Activated CD4-positive, CD25-positive, alpha-beta regulatory T cell treated with anti-CD3 and anti-CD28 coated beads, Interleukin-2, amount 50 U/mL, for 16 hours (primary cell): ENCODE measurements around the gene NELL1.

Experiments
- DNase-seq: peaks from one replicate; pipeline ENCODE4 v3.0.0-alpha.2; 2020; ENCODE audit warnings: low read depth, low spot score

The NELL1 gene

DNA sequence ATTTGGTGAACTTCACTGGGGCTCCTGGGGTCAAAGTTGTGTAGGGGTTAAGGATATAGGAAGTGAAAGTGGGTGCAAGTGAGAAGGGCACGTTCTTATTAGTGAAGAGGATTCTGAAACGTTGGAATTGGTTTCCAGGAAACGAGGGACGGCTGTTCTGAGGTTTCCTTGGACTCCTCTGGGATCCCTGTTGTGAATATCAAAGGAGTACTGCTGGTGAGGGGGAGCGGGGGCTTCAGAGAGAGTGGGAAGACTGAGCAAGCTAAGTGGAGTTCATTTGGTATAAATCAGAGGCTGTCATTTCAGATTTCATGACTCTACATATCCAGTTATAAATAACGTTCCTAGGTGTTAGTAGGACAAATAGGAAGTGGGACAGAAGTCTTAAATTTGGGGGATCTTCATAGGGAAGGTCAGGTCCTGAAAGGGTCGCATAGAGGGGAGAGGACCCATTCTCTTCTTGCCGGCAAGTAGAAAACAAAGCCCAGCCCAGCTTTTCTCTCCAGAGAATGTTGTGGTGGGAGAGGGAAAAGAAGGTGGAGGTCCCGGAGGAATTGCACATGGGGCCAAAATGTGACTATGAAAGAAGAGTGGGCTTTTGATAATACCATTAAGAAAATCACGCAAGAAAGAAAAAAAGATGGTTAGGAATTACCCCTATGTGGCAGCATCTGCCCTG lies 1.1 kb upstream of the NELL1 start:
- DNase-seq, result no peak

DNA sequence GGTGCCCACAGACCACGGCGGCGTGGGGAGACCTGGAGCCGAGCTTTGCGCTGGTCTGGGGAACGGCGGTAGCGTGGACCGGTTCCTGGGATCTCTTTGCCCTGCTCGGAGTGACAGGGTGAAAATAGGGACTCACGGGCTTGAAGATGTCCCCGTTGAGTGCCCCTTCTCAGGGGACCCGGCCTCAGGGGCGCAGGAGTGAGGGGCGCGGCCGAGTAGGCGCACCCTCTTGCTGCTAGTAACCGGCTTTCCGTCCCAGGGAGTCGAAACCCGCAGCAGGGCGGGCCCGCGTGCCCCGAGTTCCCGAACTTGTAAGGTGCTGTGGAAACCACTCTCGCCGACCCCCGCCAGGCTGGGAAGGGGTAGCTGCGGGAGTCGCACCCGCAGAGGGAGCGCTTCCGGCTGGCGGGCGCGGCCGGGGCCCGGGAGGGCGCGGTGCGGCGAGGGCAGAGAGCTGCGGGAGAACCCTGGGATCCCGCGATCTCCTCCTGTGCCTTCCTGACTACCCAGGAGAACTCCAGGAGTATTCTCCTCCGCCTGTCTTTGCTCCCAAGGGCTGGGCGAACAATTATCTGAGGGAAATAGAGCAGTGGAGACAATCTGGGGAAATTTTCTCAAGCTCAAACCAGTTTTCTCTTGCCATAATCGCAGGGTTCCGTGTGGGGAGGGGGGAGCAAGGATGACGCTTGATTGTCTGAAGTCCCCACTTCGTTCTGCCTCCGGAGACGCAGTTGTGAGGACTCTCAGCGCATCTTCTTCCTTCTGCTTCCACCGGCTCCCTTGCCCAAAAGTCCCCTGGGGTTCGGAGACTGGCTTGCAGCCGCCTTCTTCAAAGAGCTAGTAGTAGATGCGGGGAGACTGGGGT lies 666 bp downstream of the NELL1 start:
- no peak for DNase-seq

DNA sequence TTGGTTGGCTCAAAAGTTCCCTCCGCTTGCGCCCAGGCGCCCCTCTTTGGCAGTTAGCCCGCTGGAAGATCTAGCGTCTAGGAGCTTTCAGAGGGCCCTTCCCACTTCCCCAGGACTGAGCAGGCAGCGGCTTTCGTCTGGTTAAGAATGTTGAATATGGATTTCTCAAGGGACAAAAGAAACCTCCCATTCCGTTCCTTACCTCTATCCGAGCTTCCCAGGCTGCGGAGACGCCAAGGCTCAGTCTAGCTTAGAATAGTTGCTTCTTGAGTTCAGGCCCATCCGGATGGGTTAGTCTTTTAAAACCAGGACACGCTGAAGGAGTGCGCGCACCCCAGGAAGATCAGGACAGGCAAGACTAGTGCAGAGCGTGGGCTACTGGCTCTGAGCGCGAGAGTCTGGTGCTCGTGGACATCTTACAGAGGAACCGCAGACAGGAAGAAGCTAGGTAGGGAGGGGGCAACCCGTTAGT lies 1.6 kb downstream of the NELL1 start:
- no peak for DNase-seq

DNA sequence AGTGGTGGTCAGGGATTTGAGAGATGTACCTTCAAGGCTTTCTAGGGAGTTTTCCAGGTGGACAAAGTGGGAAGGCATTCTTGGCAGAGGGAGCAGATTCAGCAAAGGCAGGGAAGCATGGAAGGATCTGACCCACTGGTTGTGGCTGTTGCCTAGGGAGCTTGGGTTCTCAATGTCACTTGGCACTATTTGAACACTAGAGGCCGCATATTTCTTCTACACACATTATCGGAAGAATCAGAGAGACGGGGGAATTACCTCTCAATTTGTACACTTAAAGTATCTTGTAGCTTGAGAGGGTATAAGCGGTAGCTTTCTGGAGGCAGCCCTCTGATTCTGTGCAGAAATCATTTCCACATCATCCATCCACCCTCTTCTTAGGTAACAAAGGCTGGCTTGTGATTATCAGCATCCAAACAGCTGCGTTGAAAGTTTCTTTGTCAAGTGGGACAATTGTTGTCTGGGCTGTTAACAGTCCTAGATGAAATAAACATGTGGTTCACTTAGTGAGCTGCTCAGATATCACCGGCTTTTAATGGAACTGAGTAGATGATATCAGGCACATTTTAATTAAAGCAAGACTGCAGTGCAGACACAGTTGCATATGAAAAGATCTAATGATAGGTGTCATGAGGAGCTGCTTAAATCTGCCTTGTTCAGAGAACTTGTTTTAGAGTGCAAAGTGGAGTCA lies 2.6 kb downstream of the NELL1 start:
- no peak for DNase-seq

DNA sequence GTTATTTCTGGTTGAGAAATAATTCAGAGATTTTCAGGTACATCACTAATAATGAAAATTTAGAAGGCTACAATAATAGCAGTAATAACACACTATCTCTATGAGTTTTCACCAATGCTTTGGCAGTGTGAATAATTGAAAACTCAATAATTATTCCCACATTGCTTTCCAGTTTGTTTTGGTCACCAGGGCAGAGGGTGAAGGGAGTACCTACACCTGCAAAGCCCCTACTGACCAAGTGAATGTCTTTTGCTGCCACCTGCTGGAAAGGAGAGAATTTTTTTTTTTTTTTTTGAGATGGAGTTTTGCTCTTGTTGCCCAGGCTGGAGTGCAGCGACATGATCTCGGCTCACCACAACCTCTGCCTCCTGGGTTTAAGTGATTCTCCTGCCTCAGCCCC lies 3.2 kb downstream of the NELL1 start:
- DNase-seq, result no peak

DNA sequence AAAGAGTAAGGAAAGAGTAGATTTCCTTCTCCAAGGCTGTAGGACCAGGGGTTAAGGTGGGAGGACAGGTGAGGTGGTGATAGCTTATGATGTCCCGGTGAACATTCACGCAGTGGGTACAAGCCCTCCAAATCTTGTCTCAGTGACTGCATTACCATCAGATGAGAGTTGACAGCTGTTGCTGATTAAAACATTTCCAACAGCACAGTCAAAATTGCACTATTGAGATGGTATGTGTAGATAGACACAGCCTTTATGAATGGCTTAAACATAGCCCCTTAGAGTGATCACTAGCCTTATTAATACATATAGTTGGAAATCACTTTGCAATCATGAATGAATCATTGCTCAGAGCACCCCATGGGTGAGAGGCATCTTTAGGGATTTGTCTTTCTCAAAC lies 7.3 kb downstream of the NELL1 start:
- no peak for DNase-seq

DNA sequence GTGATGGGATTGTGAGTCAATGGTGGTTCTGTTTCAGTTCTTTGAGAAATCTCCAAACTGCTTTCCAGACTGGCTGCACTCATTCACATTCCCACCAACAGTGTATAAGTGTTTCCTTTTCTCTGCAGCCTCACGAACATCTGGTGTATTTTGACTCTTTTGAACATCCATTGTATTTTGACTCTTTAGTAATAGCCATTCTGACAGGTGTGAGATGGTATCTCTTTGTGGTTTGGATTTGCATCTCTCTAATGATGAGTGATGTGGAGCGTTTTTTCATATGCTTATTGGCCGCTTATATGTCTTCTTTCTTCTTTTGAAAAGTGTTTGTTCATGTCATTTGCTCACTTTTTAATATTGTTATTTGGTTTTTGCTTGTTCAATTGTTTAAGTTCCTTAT lies 19.4 kb downstream of the NELL1 start:
- no peak for DNase-seq

DNA sequence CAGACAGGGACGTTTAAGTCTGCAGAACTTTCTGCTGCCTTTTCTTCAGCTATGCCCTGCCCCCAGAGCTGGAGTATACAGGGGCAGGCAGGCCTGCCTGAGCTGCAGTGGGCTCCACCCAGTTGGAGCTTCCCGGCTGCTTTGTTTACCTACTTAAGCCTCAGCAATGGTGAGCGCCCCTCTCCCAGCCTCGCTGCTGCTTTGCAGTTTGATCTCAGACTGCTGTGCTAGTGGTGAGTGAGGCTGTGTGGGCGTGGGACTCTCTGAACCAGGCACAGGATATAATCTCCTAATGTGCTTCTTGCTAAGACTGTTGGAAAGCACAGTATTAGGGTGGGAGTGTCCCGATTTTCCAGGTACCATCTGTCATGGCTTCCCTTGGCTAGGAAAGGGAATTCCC lies 38.5 kb downstream of the NELL1 start:
- no peak for DNase-seq

DNA sequence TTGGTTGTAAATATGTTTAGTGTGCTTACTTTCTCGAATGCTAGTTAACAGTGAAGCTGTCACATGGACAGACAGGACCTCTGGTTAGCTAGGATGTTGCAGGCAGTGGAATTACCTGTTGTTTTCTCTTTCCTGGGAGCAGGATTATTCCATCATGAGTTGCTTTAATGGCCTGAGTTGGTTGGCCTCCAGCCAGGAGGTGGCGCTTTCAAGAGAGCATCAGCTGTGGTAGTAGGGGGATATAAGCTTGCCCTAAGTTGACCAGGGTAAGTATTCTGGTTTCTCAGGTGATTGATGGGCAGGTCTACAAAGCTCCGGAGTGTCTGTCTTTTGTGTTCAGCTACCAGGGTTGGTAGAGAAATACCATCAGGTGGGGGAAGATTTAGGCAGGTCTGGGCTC lies 43.5 kb downstream of the NELL1 start:
- no peak for DNase-seq

DNA sequence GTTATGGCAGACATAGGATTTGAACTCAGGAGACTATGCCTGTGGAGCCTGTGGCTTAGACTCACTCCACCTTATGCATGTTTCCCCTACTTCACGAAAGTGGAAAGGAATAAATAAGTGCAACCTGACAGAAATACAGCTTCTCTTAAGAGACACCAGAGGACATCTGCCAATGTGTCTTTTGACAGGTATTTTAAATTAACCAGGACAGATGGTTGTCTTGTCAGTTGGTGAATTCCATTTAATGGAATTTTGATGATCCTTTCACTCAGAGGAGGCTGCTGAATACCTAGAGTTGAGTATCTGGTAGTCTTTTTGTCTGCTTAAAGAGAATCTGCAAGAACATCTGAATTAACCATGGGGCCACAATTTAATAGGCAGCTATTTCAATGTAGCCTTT lies 46.1 kb downstream of the NELL1 start:
- DNase-seq, result no peak

DNA sequence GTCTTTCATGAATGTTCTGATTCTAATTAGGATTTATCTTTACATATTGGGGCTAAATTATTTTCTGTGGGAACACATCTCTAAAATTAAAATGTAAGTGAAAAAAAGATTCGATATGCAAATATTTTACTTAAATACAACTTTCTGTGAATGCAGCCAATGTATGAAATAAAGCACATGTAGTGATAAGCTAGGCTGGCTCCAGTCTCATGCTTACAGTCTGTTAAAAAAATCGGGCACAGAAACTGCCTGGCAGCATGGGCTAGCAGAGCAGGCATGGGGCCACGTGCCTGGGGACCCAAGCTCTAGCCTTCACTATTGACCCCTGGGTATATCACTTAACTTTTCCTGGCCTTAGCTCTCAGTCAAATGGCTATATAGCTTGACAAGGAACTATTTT lies 46.5 kb downstream of the NELL1 start:
- DNase-seq, result no peak

DNA sequence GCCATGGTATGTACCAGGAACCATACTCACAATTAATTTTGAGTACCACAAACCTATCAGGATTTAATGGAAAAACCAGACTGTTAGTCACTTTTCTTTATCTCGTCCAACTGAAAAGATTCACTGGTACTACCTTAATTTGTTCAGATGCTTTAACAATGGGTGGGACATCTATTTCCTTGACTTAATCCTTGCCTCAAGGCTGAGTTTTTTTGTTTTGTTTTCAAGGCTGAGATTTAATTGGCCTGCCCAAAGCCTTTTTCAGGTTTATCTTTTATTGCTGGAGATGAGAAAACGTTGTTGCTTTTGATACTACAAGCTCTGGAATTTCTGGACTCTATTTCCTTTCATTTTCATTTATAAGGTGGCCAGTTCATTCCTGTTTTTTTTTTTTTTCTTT lies 50.4 kb downstream of the NELL1 start:
- DNase-seq, result no peak

DNA sequence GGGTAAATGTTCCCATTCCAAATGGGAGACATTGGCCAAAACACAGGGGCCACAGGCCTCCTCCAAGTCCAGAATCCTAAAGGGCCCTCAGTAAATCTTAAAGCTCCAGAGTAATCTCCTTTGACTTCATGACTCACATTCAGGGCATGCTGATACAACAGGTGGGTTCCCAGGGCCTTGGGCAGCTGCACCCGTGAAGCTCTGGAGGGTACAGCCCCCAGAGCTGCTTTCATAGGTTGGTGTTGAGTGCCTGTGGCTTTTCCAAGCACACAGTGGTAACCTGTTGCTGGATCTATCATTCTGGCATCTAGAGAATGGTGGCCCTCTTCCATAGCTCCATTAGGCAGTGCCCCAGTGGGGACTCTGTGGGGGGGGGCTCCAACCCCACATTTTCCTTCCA lies 54.0 kb downstream of the NELL1 start:
- DNase-seq, result no peak

DNA sequence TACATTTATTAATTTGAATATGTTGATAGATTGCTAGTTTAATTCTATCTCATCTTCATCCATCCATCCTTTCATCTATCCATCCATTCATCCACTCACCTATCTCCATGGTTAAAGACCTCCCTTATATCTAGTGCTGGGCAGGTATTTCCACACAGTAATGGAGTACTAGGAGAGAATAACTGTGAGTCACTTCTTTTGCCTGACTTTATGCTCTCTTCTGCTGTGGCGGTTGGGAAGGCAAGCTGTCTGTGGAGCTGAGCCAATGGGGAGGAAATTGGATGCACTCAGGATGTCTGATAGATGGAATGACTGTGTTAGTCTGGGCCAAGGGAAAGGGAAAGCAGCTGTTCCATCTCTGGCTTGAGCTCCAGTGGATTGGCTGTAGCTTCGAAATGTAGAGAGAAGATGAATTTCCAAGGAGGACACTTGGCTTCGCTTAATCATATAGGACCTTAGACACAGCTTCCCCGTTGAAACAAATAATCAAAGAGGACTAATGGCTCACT lies 60.3 kb downstream of the NELL1 start:
- no peak for DNase-seq

DNA sequence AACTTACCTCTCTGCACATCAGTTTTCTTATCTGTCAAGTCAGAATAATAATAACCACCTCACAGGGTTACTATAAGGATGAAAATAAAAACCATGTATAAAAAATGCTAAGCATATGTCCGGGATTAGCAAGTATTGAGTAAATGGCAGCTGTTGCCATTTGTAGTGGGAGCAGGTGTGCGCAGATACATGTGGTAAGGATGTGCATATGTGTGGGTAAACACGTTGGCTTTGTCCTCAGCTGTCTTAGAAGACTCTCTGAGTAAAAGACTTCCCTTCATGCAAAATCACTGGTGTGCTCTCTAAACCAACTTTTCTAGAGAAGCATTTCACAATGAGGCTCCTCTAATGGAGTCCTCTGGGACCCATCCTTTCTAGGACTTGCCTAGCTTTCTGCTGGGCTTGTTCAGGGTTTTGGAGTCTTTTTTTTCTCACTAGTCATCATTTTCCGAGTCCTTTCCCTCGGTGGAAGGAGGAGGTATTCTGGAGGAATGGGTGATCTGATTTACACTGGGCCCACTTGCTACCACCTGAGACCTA lies 62.4 kb downstream of the NELL1 start:
- no peak for DNase-seq

DNA sequence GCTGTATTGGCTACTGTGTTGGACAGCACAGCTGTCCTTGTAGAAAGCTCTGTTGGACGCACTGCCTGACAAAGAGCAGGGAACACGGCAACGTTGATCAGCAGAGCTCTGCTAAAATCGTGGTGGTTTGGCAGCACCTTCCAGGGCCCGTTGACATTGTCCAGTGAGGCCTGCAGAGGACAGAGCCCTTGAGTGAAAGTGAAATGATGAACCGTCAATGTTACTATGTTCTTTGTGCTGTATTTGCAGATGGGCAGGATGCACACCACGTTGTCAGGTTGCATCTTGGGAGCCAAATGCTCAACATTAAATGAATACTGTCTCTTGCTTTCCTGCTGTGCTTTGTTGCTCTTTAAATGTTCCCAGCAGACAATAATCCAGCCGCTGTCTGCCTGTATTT lies 69.7 kb downstream of the NELL1 start:
- no peak for DNase-seq

DNA sequence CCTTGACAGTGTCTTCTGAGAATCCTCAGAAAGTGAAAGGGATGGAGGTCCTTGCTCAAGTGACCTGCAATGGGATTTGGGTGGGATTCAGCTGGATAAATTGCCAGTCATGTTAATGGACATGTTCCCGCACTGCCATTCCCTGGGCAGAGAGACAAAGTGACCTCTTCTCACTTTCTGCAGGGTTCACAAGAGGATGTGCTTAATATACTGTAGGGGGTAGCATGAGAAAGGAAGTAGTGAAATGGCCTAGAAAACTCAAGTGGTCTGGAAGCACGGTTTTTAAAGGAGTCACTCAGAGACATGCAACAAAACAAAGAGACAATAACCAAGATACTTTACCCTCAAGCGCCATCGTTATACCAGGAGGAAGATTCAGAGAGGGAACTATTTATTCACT lies 70.2 kb downstream of the NELL1 start:
- no peak for DNase-seq

DNA sequence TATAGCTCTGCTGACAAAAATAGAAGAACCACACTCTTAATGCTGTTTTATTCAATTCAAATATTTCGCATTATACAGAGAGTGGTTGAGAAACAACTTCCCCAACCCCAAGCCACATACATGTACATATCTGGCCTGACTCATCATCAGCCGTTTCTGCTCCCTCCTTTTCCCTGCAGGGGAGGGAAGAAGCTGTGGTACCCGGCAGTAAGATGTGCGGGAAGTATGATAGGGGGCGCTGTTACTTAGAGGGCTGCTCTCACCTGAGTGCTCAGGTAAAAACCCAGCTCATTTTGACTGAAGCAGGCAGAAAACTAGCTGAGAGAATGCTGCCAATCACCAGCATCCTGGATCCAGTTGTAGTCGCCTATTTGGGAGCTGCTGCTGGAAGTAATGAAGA lies 85.5 kb downstream of the NELL1 start:
- no peak for DNase-seq

DNA sequence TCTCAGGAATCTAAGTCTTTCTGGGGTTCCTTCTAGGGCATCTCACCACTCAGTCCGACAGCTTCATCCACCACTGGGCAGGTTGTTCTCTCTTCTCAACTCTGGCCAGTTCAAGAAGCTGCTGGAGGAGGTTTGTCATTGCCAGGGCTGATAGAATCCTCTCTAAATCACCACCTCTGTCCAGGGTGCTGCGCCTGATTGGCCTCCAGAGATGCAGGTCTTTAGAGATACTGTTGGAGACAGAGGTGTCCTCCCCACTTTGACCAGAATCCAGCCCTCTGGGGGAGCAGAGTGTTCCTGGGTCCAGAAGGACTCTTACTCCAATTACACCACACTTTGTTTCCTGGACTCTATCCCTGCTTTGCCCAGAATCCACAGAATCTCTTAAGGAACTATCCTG lies 90.2 kb downstream of the NELL1 start:
- DNase-seq, result no peak

DNA sequence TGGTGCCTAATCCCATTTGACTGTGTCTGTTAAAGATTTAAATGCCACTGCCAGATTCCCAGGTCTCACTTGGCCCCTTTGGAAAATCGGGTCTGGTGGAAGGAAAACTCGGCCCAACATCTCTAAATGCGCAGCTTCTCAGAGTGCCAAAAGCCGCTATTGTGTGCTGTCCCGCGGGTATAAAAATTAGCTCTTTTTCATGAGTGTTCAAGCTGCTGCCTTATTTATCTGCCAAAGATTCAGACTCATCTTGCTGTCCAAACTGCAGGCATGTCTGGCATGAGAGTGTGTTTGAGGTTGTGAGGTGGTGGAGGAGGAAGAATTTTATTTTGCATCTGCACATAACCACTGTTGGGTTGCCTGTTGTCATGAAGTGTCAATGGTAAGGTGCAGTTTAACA lies 91.4 kb downstream of the NELL1 start:
- no peak for DNase-seq

DNA sequence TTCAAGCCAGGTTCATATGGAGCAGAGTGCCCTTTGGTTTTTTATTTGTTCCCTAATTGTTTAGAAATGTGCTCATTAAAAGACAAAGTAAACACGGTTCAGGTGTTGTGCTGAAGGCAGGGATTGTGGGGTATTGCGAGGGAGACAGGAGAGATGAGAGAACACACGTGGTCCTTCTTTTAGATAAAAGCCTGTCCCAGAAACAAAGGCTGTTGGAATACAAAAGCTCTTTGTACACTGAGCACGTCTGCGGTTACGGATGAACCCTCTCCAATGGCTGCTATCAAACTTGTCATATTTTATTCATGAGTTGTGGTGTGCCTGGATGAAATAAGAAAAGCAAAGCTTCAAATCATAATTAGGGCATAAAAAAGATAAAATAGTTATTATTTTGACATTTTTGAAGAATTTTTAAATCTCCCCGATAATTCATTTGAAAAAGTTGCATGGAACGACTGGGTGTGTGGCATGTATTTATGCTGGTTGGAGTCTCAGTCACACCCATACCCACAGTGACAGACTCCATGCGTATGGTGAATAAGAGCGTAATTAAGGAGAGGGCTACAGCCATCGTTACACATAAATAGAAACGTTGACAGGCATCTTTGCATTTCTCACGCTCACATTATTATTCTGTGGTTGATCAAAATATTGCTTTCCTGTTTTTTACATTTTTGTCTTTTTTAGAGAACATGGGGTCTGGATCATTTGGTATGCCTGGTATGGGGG lies 92.9 kb downstream of the NELL1 start:
- no peak for DNase-seq

DNA sequence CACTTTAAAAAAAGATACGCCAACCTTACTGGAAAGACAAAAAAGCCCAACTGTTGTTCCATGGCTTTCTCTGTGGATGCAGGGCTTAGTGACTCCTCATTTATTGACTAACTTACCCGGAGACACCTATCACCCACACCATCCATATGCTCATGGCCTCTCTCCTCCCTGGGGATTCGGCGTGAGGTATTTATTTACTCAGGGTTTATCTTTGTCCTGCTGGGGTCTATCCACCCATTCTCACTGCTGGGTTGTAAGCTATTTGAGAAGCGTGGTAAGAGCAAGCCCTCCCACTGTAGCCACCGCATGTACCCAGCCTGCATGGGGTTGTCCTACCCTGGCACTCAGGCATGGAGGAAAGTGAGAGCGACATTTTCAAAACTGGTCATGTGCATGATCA lies 93.6 kb downstream of the NELL1 start:
- DNase-seq, result no peak
